Neuron (in vitro differentiated cells): ENCODE measurements around the gene MLH1.
"Not testable (repeated sequence)": the region's sequence is repeated elsewhere in the genome, so short reads cannot be mapped to it uniquely, and the experiment has no call there.

Experiments used
- H2AFZ ChIP-seq: one replicate; pipeline ENCODE4 v1.6.1; 2013; ENCODE audit warnings: low read depth, mild to moderate bottlenecking, inconsistent platforms, low read length, moderate library complexity
- H3K27me3 ChIP-seq: one replicate; pipeline ENCODE4 v1.6.1; 2013; ENCODE audit warnings: low read length; ENCODE audit not compliant: insufficient read depth
- H3K36me3 ChIP-seq: one replicate; pipeline ENCODE4 v1.6.1; 2013; ENCODE audit warnings: low read length; ENCODE audit not compliant: insufficient read depth
- H3K4me1 ChIP-seq: one replicate; pipeline ENCODE4 v1.6.1; 2013; ENCODE audit warnings: low read length; ENCODE audit not compliant: insufficient read depth
- H3K4me3 ChIP-seq: 2 replicates; pipeline ENCODE4 v1.5.1; 2013; ENCODE audit warnings: mild to moderate bottlenecking, low read length, moderate library complexity
- H3K9me3 ChIP-seq: one replicate; pipeline ENCODE4 v1.6.1; 2013; ENCODE audit warnings: low read length

The MLH1 gene

DNA sequence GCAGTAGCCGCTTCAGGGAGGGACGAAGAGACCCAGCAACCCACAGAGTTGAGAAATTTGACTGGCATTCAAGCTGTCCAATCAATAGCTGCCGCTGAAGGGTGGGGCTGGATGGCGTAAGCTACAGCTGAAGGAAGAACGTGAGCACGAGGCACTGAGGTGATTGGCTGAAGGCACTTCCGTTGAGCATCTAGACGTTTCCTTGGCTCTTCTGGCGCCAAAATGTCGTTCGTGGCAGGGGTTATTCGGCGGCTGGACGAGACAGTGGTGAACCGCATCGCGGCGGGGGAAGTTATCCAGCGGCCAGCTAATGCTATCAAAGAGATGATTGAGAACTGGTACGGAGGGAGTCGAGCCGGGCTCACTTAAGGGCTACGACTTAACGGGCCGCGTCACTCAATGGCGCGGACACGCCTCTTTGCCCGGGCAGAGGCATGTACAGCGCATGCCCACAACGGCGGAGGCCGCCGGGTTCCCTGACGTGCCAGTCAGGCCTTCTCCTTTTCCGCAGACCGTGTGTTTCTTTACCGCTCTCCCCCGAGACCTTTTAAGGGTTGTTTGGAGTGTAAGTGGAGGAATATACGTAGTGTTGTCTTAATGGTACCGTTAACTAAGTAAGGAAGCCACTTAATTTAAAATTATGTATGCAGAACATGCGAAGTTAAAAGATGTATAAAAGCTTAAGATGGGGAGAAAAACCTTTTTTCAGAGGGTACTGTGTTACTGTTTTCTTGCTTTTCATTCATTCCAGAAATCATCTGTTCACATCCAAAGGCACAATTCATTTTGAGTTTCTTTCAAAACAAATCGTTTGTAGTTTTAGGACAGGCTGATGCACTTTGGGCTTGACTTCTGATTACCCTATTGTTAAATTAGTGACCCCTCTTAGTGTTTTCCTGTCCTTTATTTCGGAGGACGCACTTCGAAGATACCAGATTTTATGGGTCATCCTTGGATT is at the start of gene MLH1:
MLH1 (plus strand) TSS at position 193 of the 958 bp plus-strand sequence; CDS start at position 223, 30 bp downstream.
- no peaks in the 10 kb centered on the region for H3K9me3 ChIP-seq
- H3K4me3 ChIP-seq = peak within 1 kb of the TSS; percentile 71
- peaks cover 34% of the 10 kb centered on the region for H3K4me1 ChIP-seq
- H3K36me3 ChIP-seq = peaks cover 43% of the 10 kb centered on the region
- peak within 1 kb of the TSS; percentile 64 for H2AFZ ChIP-seq
- H3K27me3 ChIP-seq = no peaks in the 10 kb centered on the region

DNA sequence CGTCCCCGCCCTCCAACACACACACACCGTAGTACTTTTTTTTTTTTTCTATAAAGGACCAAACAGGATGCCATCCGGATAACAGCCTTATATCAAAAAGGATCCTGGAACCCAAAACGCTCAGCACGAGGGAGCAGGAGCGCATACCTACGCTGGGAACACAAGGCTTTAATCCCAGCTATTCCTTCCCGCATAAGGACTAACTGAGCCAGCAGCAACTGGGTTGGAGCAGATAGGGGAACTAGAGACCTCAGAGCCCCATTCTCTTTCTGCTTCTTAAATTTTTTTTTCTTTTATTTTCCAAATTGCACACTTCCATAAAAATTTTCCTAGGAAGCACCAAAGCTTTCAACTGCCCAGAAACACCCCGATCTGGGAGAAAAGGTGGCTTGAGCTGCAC is 49.7 kb upstream of the MLH1 start:
- no peak overlapping the region for H3K4me3 ChIP-seq

DNA sequence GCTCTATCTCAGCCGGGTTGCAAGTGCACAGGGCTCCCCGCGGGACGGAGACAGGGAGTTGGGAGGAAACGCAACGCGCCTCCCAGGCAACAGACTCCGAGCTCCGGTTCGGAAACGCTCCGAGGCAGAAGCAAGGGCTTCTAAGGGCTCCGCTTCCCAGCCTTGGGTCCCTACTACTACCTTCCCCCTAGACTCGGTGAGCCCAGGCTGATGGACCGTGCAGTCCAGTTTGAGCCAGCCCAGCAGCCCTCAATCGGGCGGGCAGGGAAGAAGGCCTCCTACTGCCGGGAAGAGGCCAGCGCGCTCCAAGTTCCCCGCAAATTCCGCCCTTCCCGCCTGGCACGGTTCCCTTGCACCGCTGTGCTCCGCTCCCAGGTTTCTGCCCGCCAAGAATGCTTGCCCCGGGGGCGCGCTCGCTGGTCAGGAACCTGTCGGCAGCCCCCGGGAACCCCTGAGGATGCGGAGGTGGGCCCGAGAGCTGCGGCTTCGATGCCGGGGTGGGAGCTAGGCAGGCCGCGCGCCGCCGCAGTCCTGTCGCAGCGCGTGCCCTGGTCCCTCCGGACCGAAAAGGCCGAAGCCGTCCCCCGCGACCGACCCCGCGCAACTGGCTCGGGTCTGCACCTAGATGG is 49.2 kb upstream of the MLH1 start:
- Histone ChIP-seq H3K27me3 (no peaks in the 10 kb centered on the region), H3K9me3 (peaks cover 20% of the 10 kb centered on the region), H3K4me1 (no peaks in the 10 kb centered on the region), H2AFZ (no peak overlapping the region), H3K36me3 (no peaks in the 10 kb centered on the region), H3K4me3 (no peak overlapping the region)

More for the DNA sequence above, 49.7 kb upstream of the MLH1 start:
- H3K27me3 ChIP-seq = no peaks in the 10 kb centered on the region
- H3K36me3 ChIP-seq = no peaks in the 10 kb centered on the region
- H3K9me3 ChIP-seq = peaks cover 20% of the 10 kb centered on the region
- no peak overlapping the region for H2AFZ ChIP-seq
- no peaks in the 10 kb centered on the region for H3K4me1 ChIP-seq

DNA sequence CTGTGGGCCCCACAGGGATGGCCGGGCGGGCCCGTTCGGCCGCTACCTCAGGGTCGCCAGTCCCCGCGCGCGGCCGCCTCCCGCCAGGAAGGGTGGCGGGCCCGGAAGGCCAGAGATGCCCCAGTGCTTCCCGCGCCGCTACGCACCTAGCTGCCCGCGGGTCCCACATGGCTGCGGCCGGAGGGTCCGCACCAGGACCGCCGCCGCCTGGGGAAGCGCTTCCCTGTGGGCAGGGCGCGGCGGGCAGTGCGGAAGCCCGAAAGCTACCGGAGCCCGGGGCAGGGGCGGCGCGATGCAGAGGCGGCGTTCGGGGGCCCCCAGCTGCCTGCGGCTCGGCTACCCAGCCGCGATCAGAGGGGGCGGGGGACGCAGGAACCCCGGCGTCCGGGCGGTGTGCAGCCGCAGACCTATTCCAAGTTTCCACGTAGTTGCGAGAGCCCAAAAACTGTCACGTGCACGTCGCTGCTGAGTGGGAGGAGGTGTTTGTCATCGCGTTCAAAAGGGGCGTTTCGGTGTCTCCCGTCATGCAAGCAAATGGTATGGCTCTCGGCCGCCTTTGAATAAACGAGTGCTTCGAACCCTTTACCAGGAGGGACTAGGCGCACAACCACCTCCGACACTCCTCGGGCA is 48.6 kb upstream of the MLH1 start, which contains the start of gene TRANK1:
TRANK1 (minus strand) TSS at position 414 of the 630 bp plus-strand sequence; CDS start at position 169, 245 bp downstream.
- no peaks in the 10 kb centered on the region for H3K4me1 ChIP-seq
- no peaks in the 10 kb centered on the region for H3K27me3 ChIP-seq
- no peak within 1 kb of the TSS for H2AFZ ChIP-seq
- H3K36me3 ChIP-seq = no peaks in the 10 kb centered on the region
- peaks cover 20% of the 10 kb centered on the region for H3K9me3 ChIP-seq
- H3K4me3 ChIP-seq = no peak within 1 kb of the TSS

DNA sequence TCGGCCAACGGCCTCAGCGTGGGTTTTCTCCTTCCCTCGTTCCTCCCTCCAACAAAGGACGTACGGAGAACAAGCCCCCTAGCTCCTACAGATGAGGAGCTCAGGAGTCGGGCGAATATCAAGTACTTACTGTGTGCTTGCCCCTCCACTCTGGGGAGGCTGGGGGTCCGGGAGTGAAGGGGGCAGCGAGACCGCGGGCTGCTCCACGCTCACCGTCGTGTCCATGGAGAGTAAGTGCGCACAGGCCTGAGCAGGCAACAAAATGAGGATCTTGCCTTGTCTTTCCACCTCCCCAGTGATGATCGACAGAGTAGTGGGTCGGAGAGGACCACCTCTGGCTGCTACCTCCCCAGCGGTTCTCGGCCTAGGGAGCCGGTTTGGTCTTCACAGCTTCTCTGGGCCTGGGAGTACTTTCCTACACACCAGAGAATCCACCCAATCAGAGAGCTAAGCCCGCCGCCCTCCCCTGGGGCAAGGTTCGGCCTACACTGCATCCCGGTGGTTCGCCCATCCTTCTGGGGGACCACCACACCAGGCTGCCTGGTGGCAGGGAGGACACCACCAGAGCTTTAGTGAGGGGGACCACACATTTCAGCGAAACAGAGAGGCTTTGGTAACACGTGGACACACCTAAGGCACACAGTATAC is 47.9 kb upstream of the MLH1 start:
- Histone ChIP-seq H2AFZ (no peak overlapping the region), H3K27me3 (no peaks in the 10 kb centered on the region), H3K9me3 (peaks cover 20% of the 10 kb centered on the region), H3K4me3 (no peak overlapping the region), H3K36me3 (no peaks in the 10 kb centered on the region), H3K4me1 (no peaks in the 10 kb centered on the region)

DNA sequence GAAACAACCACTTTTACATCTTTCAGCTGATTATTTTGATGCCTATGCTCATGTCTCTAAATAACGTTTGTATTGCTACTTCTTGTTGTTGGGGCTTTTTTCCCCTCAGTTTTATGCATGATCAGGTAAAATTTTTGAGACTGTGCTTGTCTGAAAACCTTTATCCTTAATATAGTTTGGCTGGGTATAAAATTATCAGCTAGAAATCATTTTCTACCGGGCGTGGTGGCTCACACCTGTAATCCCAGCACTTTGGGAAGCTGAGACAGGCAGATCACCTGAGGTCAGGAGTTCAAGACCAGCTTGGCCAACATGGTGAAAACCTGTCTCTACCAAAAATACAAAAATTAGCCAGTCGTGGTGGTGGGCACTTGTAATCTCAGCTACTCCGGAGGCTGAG is 45.5 kb upstream of the MLH1 start:
- H3K4me1 ChIP-seq, H3K36me3 ChIP-seq, H2AFZ ChIP-seq, H3K27me3 ChIP-seq, H3K4me3 ChIP-seq: not testable (repeated sequence)
- H3K9me3 ChIP-seq = peaks cover 20% of the 10 kb centered on the region

DNA sequence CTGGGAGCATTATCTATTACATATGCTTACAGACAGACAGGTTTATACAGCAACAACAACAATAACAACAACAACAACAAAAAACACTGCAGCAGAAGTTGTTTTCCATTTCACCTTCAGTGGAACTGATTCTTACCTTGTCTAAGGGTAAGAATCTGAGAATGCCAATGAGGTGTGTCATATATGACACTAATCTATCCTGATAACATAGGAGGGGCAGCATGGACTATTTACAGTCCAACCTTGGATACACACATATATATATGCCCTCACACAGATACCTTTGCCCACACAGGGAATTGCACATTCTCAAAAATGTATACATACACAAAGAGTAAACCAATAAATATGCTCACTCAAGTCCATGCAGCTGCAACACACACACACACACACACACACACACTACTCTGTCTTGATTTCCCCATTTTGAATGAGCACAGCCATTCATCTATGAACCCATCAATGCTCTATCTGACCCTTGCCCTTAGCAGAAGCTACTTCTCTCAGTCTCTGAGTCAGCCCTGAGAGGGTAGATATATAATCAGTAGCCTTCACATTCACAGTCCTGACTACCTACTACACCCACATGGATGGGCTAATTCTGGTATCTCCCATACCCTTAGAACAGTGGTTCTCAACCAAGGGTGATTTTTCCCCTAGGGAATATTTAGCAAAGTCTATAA is 38.7 kb upstream of the MLH1 start:
- Histone ChIP-seq H3K4me3 (no peak overlapping the region), H3K36me3 (no peaks in the 10 kb centered on the region), H3K27me3 (no peaks in the 10 kb centered on the region), H2AFZ (no peak overlapping the region), H3K4me1 (no peaks in the 10 kb centered on the region), H3K9me3 (no peaks in the 10 kb centered on the region)

DNA sequence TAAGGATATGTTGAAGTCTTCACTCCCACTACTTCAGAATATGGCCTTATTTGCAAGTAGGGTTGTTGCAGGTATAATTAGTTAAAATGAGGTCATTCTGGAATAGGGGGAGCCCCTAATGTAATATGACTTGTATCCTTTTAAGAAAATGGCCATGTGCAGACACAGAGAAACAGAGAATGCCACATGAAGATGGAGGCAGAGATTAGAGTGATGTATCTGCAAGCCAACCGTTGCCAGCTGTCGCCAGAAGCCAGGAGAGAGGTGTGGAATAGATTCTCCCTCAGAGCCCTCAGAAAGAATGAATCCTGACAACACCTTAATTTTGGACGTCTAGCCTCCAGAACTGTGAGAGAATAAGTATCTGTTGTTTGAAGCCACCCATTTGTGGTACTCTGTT is 37.2 kb upstream of the MLH1 start:
- H2AFZ ChIP-seq = no peak overlapping the region
- H3K27me3 ChIP-seq = no peaks in the 10 kb centered on the region
- no peaks in the 10 kb centered on the region for H3K4me1 ChIP-seq
- no peaks in the 10 kb centered on the region for H3K9me3 ChIP-seq
- no peaks in the 10 kb centered on the region for H3K36me3 ChIP-seq
- no peak overlapping the region for H3K4me3 ChIP-seq

DNA sequence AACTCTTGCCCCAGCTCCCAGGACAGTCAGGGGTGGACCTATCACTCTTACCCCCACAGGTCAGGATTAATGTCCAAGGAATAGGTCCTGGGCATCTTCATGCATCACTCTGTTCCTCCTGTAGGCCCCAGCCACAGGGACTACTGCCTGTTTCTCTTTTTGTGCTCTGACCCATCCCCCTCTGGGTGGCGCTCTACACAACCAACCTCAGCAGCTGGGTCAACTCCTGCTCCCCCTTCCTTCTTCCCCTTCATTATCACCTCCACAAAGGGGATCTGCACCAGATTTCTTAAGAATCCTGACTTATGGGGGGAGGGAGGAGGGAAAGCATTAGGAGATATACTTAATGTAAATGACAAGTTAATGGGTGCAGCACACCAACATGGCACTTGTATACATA is 36.3 kb upstream of the MLH1 start:
- no peaks in the 10 kb centered on the region for H3K4me1 ChIP-seq

DNA sequence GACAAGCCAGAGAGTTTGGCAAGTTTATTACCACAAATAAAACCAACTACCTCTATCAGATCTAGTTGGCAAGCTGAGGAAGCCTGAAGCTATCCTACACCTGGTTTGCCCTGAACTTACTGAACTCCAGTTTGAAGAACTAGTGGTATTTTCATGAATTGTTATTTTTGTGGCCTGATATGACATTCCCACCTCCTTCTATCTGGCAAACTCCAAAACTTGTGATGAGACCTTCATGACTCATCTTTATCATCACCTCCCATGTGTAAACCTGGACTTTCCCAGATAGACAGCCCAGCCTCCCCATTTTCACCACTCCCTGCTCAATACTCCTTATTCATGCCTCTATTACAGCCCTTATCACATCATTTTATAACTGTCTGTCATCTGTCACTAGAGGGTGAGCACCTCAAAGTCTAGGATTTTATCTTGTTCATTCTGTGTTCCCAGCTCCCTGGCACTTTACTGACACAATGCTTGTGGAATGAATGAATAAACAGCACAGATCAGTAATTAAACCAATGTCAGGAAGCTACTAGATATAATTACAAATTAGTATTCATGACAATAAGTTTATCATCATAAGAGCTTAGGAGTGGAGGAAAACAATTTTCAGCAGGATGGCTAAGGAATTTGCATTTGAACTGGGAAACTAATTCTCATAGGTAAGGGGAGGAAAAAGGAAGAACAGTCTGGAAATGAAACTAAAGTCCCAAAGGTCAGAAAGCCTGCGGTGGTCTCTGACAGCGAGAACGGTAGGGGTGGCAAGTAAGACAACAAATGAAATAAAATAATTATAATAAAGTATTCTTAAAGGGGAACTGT is 35.2 kb upstream of the MLH1 start:
- H2AFZ ChIP-seq = no peak overlapping the region
- no peaks in the 10 kb centered on the region for H3K4me1 ChIP-seq
- H3K9me3 ChIP-seq = no peaks in the 10 kb centered on the region
- H3K36me3 ChIP-seq = no peaks in the 10 kb centered on the region
- no peaks in the 10 kb centered on the region for H3K27me3 ChIP-seq
- no peak overlapping the region for H3K4me3 ChIP-seq

More for the DNA sequence above, 36.3 kb upstream of the MLH1 start:
- no peak overlapping the region for H3K4me3 ChIP-seq
- H3K36me3 ChIP-seq = no peaks in the 10 kb centered on the region
- no peak overlapping the region for H2AFZ ChIP-seq
- H3K27me3 ChIP-seq = no peaks in the 10 kb centered on the region
- H3K9me3 ChIP-seq = no peaks in the 10 kb centered on the region

DNA sequence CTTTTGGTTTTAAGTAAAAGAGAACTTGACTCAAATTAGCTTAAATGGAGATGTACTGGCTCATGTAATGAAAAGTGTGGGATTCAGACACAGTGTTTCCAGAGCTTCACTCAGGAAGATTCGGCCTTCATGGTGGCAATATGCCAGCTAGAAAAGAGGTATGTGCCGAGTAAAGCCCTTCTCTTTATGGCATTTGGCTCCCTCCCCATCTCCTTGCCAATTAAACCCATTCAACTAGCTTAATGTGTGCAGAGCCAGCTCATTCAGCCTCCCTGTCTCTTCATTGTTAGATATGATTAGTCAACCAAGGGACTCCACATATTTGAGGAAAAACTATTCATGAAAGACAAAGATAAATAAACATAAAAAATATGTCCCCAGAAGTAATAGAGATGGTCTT is 33.5 kb upstream of the MLH1 start:
- no peak overlapping the region for H3K4me3 ChIP-seq
- H3K27me3 ChIP-seq = no peaks in the 10 kb centered on the region
- H3K4me1 ChIP-seq = no peaks in the 10 kb centered on the region

DNA sequence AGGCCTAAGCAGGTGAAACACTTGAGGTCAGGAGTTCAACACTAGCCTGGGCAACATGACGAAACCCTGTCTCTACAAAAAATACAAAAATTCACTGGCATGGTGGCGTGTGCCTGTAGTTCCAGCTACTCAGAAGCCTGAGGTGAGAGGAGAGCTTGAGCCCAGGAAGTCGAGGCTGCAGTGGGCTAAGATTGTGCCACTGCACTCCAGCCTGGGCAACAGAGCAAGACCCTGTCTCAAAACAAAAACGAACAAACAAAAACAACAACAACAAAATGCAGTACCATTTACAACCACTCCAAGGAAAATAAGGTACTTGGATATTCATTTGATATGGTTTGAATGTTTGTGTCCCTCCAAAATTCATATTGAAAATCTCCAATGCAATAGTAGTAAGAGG is 32.8 kb upstream of the MLH1 start:
- Histone ChIP-seq H3K36me3 (no peaks in the 10 kb centered on the region), H3K27me3 (no peaks in the 10 kb centered on the region), H3K4me3 (no peak overlapping the region), H2AFZ (no peak overlapping the region), H3K4me1 (no peaks in the 10 kb centered on the region), H3K9me3 (no peaks in the 10 kb centered on the region)

More for the DNA sequence above, 33.5 kb upstream of the MLH1 start:
- Histone ChIP-seq H3K36me3 (no peaks in the 10 kb centered on the region), H2AFZ (no peak overlapping the region), H3K9me3 (no peaks in the 10 kb centered on the region)
